SK-N-MC (cell line): ENCODE measurements around the gene GRIK4.

ENCODE experiments used
- EZH2 ChIP-seq: fragments of 200-600 bp; sonication (generic); IDR thresholded peaks from one replicate; pipeline ENCODE4 v1.6.1; 2017; ENCODE audit warnings: antibody characterized with exemption
- FOXP2 ChIP-seq: optimal IDR thresholded peaks from 2 replicates; pipeline ENCODE3; 2011; ENCODE audit warnings: mild to moderate bottlenecking, moderate library complexity; ENCODE audit not compliant: insufficient read depth; ENCODE audit errors: extremely low read length, control extremely low read depth
- POLR2AphosphoS5 ChIP-seq: IDR thresholded peaks from 2 replicates; pipeline ENCODE4 v1.6.1; 2012; ENCODE audit warnings: mild to moderate bottlenecking, low read depth, low read length, borderline replicate concordance

GRCh38 chr11:120985718-120986569 lies 474.4 kb downstream of the GRIK4 start:
- TF ChIP-seq POLR2AphosphoS5 = no peak
- TF ChIP-seq EZH2 = no peak
- TF ChIP-seq FOXP2 = no peak
